Measurements from ENCODE around the gene DCHS2. TPM values are rescaled to one million over a fixed set of nuclear protein-coding genes. Genes with fewer than 3 reads are reported as not detected.

Gene DCHS2
- polyA plus RNA-seq, 6 donors from 2014 or later = 0.08 to 0.44 (median 0.26) TPM; not detected in 1

DNA sequence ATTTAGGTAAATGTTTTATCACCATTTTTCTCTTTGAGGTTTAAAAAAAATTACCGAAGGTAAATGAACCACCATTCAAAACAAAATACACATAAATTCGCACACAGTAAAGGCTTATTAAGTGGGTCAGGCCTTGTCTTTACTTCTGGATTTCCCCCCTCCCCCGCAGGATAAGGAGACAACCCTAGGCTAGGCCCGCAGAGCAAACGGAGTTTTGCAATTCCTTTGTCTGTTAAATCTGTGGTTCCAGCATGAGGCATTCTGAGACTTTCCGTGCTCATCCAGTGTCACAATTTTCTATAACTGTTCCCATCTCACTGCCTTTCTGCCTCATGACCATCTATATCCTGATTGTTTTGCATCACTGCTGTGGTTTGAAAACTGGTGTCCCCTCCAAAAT, 307.4 kb downstream of the DCHS2 start:
- no peak overlapping the region for H3K4me3 Mint-ChIP-seq
- peaks cover 0 to 4% (median 0%) of the 10 kb centered on the region in 3 donors for H3K27me3 Mint-ChIP-seq
- DNase-seq = no peak
- H3K36me3 Mint-ChIP-seq = no peaks in the 10 kb centered on the region
- H3K9me3 Mint-ChIP-seq = peaks cover 0 to 8% (median 0%) of the 10 kb centered on the region in 7 donors
- no peak overlapping the region for H3K27ac Mint-ChIP-seq
- H3K4me1 Mint-ChIP-seq = no peaks in the 10 kb centered on the region
- no peak for ATAC-seq (ENCODE audit: low read depth in 2 of 2)

DNA sequence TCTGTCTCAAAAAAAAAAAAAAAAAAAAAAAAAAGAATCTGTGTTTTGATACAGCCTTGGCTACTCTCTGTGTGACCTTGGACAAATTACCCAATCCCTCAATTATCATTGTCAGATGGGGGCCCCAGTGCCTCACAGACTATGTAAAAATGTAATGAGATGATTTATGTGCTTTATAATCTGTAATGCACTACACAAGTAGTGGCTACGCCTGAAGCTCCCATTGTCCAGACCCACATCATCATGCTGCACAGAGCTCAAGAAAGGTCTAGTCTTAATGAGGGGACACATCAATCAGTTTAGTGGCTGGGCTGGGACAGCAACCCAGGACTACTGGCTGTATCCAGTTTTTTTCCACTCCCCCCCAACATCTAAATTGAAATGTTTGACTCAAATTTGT, 308.3 kb downstream of the DCHS2 start:
- ATAC-seq (ENCODE audit: low read depth in 2 of 2) = no peak
- Mint-ChIP-seq H3K9me3 (peaks cover 0 to 8% (median 0%) of the 10 kb centered on the region in 7 donors), H3K36me3 (no peaks in the 10 kb centered on the region), H3K27me3 (peaks cover 0 to 9% (median under 1%) of the 10 kb centered on the region in 3 donors), H3K27ac (no peak overlapping the region), H3K4me3 (no peak overlapping the region), H3K4me1 (no peaks in the 10 kb centered on the region)
- DNase-seq = no peak

Other genes starting within 250 kb of the DCHS2 start
- 100 to 1,000 TPM in 1 of 6 donors, 10 to 100 TPM in 5; 80.1 to 122 (median 96.0) TPM for gene PLRG1, start 58.6 kb upstream of the DCHS2 start, polyA plus RNA-seq (ENCODE audit: low read depth in 6 of 6)
- gene FGB, start 71.2 kb upstream of the DCHS2 start, polyA plus RNA-seq (ENCODE audit: low read depth in 6 of 6) = not detected
- gene FGA, start 98.9 kb upstream of the DCHS2 start, polyA plus RNA-seq (ENCODE audit: low read depth in 6 of 6) = not detected
- gene FGG, start 120.9 kb upstream of the DCHS2 start, polyA plus RNA-seq (ENCODE audit: low read depth in 6 of 6) = not detected

Data from naive B cell (primary cell).